Measurements from ENCODE around the gene YTHDF1. TPM values are rescaled to one million over a fixed set of nuclear protein-coding genes. Genes with fewer than 3 reads are reported as not detected.
A peak's percentile ranks its signal among the peaks of the same experiment; 100 is the strongest.
"Not testable (repeated sequence)": the region's sequence is repeated elsewhere in the genome, so short reads cannot be mapped to it uniquely, and the experiment has no call there.

YTHDF1 gene
- total RNA-seq, 1 donor from 2014 or later: 62.1 TPM

- Mint-ChIP-seq H3K27ac (ENCODE audit: unreplicated experiment) (no peak overlapping the region), H3K4me1 (ENCODE audit: unreplicated experiment) (no peaks in the 10 kb centered on the region)
- peak; percentile 73 for TF ChIP-seq CTCF (IDR thresholded peaks at IDR 0.05; ENCODE audit: unreplicated experiment)
Observed at GRCh38 chr20:63223121-63223825, 7.3 kb upstream of the YTHDF1 start.

GRCh38 chr20:63222541-63222940, 6.6 kb upstream of the YTHDF1 start:
- Mint-ChIP-seq H3K27me3 (ENCODE audit: unreplicated experiment) (peaks cover 11% of the 10 kb centered on the region), H3K9me3 (ENCODE audit: unreplicated experiment) (no peaks in the 10 kb centered on the region), H3K27ac (ENCODE audit: unreplicated experiment) (no peak overlapping the region), H3K4me3 (ENCODE audit: unreplicated experiment) (no peak overlapping the region), H3K4me1 (ENCODE audit: unreplicated experiment) (no peaks in the 10 kb centered on the region), H3K36me3 (ENCODE audit: low read depth, unreplicated experiment) (peaks cover 4% of the 10 kb centered on the region)
- no peak for TF ChIP-seq CTCF (IDR thresholded peaks at IDR 0.05; ENCODE audit: unreplicated experiment)
- DNase-seq (ENCODE audit: low spot score): no peak

More at GRCh38 chr20:63223121-63223825, 7.3 kb upstream of the YTHDF1 start:
- Mint-ChIP-seq H3K4me3 (ENCODE audit: unreplicated experiment) (no peak overlapping the region), H3K36me3 (ENCODE audit: low read depth, unreplicated experiment) (peaks cover 4% of the 10 kb centered on the region), H3K9me3 (ENCODE audit: unreplicated experiment) (no peaks in the 10 kb centered on the region), H3K27me3 (ENCODE audit: unreplicated experiment) (peaks cover 11% of the 10 kb centered on the region)
- DNase-seq (ENCODE audit: low spot score): peak; percentile 57

- H3K4me1 Mint-ChIP-seq (ENCODE audit: unreplicated experiment): not testable (repeated sequence)
- peaks cover 11% of the 10 kb centered on the region for H3K27me3 Mint-ChIP-seq (ENCODE audit: unreplicated experiment)
Observed at GRCh38 chr20:63221400-63222053, 5.6 kb upstream of the YTHDF1 start.

GRCh38 chr20:63220696-63221399, 4.9 kb upstream of the YTHDF1 start:
- H3K27ac Mint-ChIP-seq (ENCODE audit: unreplicated experiment): no peak overlapping the region
- DNase-seq (ENCODE audit: low spot score): no peak
- no peak for TF ChIP-seq CTCF (IDR thresholded peaks at IDR 0.05; ENCODE audit: unreplicated experiment)
- no peak overlapping the region for H3K4me3 Mint-ChIP-seq (ENCODE audit: unreplicated experiment)
- H3K27me3 Mint-ChIP-seq (ENCODE audit: unreplicated experiment): peaks cover 11% of the 10 kb centered on the region
- no peaks in the 10 kb centered on the region for H3K9me3 Mint-ChIP-seq (ENCODE audit: unreplicated experiment)
- H3K4me1 Mint-ChIP-seq (ENCODE audit: unreplicated experiment): peaks cover 4% of the 10 kb centered on the region
- peaks cover 4% of the 10 kb centered on the region for H3K36me3 Mint-ChIP-seq (ENCODE audit: low read depth, unreplicated experiment)

More at GRCh38 chr20:63221400-63222053, 5.6 kb upstream of the YTHDF1 start:
- not testable (repeated sequence) for H3K36me3 Mint-ChIP-seq (ENCODE audit: low read depth, unreplicated experiment); H3K27ac Mint-ChIP-seq (ENCODE audit: unreplicated experiment); H3K9me3 Mint-ChIP-seq (ENCODE audit: unreplicated experiment); H3K4me3 Mint-ChIP-seq (ENCODE audit: unreplicated experiment); DNase-seq (ENCODE audit: low spot score)

- no peak for TF ChIP-seq CTCF (IDR thresholded peaks at IDR 0.05; ENCODE audit: unreplicated experiment)
- H3K27me3 Mint-ChIP-seq (ENCODE audit: unreplicated experiment): peaks cover 12% of the 10 kb centered on the region
- H3K4me3 Mint-ChIP-seq (ENCODE audit: unreplicated experiment): peak overlapping the region; percentile 45
- H3K27ac Mint-ChIP-seq (ENCODE audit: unreplicated experiment): peak overlapping the region; percentile 68
- H3K4me1 Mint-ChIP-seq (ENCODE audit: unreplicated experiment): peaks cover 8% of the 10 kb centered on the region
- H3K36me3 Mint-ChIP-seq (ENCODE audit: low read depth, unreplicated experiment): peaks cover 9% of the 10 kb centered on the region
- H3K9me3 Mint-ChIP-seq (ENCODE audit: unreplicated experiment): no peaks in the 10 kb centered on the region
- no peak for DNase-seq (ENCODE audit: low spot score)
Observed at GRCh38 chr20:63219866-63220521, 4.1 kb upstream of the YTHDF1 start.
